Loucy (cell line): Measurements from ENCODE around the gene AGBL4.
"Not testable (repeated sequence)": the region's sequence is repeated elsewhere in the genome, so short reads cannot be mapped to it uniquely, and the experiment has no call there.

ENCODE experiments used
- EZH2phosphoT487 ChIP-seq: fragments of 200-600 bp; IDR thresholded peaks from 2 replicates; pipeline ENCODE4 v1.6.1; 2018; ENCODE audit warnings: antibody characterized with exemption, mild to moderate bottlenecking, moderate library complexity, borderline replicate concordance
- TF ChIP-seq, protein P1 (sequence below): fragments of 200-600 bp; sonication (generic); conservative IDR thresholded peaks from 2 replicates; pipeline ENCODE4 v1.5.1; 2014; ENCODE audit warnings: mild to moderate bottlenecking, antibody characterized with exemption, low read length

DNA sequence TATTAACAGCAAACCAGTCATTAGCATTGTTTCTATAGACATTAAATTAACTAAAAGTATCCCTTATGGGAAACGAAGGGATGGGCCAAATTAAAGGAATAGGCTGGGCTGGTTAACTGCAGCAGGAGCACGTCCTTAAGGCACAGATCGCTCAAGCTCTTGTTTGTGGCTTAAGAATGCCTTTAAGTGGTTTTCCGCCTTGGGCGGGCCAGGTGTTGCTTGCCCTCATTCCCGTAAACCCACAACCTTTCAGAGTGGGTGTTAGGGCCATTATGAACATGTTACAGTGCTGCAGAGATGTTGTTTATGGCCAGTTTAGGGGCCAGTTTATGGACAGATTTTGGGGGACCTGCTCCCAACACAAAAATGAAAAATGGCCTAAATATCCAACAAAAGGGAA lies 1503.9 kb downstream of the AGBL4 start:
- TF ChIP-seq, protein P1, sequence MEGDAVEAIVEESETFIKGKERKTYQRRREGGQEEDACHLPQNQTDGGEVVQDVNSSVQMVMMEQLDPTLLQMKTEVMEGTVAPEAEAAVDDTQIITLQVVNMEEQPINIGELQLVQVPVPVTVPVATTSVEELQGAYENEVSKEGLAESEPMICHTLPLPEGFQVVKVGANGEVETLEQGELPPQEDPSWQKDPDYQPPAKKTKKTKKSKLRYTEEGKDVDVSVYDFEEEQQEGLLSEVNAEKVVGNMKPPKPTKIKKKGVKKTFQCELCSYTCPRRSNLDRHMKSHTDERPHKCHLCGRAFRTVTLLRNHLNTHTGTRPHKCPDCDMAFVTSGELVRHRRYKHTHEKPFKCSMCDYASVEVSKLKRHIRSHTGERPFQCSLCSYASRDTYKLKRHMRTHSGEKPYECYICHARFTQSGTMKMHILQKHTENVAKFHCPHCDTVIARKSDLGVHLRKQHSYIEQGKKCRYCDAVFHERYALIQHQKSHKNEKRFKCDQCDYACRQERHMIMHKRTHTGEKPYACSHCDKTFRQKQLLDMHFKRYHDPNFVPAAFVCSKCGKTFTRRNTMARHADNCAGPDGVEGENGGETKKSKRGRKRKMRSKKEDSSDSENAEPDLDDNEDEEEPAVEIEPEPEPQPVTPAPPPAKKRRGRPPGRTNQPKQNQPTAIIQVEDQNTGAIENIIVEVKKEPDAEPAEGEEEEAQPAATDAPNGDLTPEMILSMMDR, result not testable (repeated sequence)
- TF ChIP-seq EZH2phosphoT487, result not testable (repeated sequence)
